Esophagus muscularis mucosa (tissue), 4 donors: ENCODE measurements around the gene CCNG1. TPM values are rescaled to one million over a fixed set of nuclear protein-coding genes. Genes with fewer than 3 reads are reported as not detected.
A peak's percentile ranks its signal among the peaks of the same experiment; 100 is the strongest.

ENCODE experiments used
- DNase-seq: peaks from one replicate; pipeline ENCODE4 v3.0.0-alpha.2; 2017; ENCODE audit errors: extremely low spot score
- H3K27ac ChIP-seq, 4 donors: fragments of 200-600 bp; sonication (generic); replicated peaks in 1 of 4; 1 replicate in 3 of 4; 2 replicates in 1 of 4; pipeline ENCODE4 v1.5.1; 2016 to 2019; ENCODE audit warnings: mild to moderate bottlenecking in 1 of 4
- H3K27me3 ChIP-seq, 4 donors: fragments of 200-600 bp; sonication (generic); one replicate each; pipeline versions ENCODE4 v1.5.1 to v1.6.0; 2016 to 2019
- H3K36me3 ChIP-seq, 4 donors: fragments of 200-600 bp; sonication (generic); one replicate each; pipeline ENCODE4 v1.5.1; 2016 to 2019
- H3K4me1 ChIP-seq, 4 donors: fragments of 200-600 bp; sonication (generic); one replicate each; pipeline ENCODE4 v1.5.1; 2016 to 2019
- H3K4me3 ChIP-seq, 4 donors: fragments of 200-600 bp; sonication (generic); 1 replicate in 2 of 4; 2 replicates in 2 of 4; pipeline ENCODE4 v1.5.1; 2016 to 2019; ENCODE audit warnings: mild to moderate bottlenecking in 4 of 4, moderate library complexity in 1 of 4
- H3K9me3 ChIP-seq, 4 donors: fragments of 200-600 bp; sonication (generic); 1 replicate in 3 of 4; 2 replicates in 1 of 4; pipeline ENCODE4 v1.5.1; 2016 to 2019
- EP300 ChIP-seq: sonication (generic); formaldehyde crosslinking; IDR thresholded peaks from one replicate; pipeline ENCODE4 v1.6.1; 2017; ENCODE audit warnings: antibody characterized with exemption
- POLR2A ChIP-seq: fragments of 450-650 bp; IDR thresholded peaks from one replicate; pipeline ENCODE4 v1.6.1; 2017; ENCODE audit warnings: antibody characterized with exemption, moderate library complexity, mild to moderate bottlenecking, low read depth
- POLR2AphosphoS5 ChIP-seq, 2 donors: sonication (generic); formaldehyde crosslinking; IDR thresholded peaks; one replicate each; pipeline ENCODE4 v1.6.1; 2017; ENCODE audit warnings: antibody characterized with exemption in 2 of 2
- WGBS: methylation state at CpG from one replicate; pipeline ENCODE4 v1.1.5; 2018; 5-methylcytosine and 5-hydroxymethylcytosine counted together
- intact Hi-C: fragments of 100-400 bp; cut with DNase I; formaldehyde crosslinking; loops from one replicate; pipeline ENCODE4 v1.15.1; 2023
- total RNA-seq, 4 donors: library from RNA; depleted of rRNA; stranded (reverse); fragments of >200 nt; gene quantifications; one replicate each; pipeline versions ENCODE4 v1.1.0 to v1.2.1, GENCODE V29; 2016
- TF ChIP-seq, protein P1 (sequence below), 3 experiments: fragments of 200-600 bp in 2 of 3; fragments of 450-650 bp in 1 of 3; sonication (generic) in 2 of 3; IDR thresholded peaks; one replicate each; pipeline ENCODE4 v1.5.1; 2017 to 2019; ENCODE audit warnings: antibody characterized with exemption in 3 of 3, mild to moderate bottlenecking in 2 of 3, moderate library complexity in 1 of 3

Gene CCNG1
- total RNA-seq, 4 donors from 2014 or later, result 99.1 to 179 (median 138) TPM

DNA sequence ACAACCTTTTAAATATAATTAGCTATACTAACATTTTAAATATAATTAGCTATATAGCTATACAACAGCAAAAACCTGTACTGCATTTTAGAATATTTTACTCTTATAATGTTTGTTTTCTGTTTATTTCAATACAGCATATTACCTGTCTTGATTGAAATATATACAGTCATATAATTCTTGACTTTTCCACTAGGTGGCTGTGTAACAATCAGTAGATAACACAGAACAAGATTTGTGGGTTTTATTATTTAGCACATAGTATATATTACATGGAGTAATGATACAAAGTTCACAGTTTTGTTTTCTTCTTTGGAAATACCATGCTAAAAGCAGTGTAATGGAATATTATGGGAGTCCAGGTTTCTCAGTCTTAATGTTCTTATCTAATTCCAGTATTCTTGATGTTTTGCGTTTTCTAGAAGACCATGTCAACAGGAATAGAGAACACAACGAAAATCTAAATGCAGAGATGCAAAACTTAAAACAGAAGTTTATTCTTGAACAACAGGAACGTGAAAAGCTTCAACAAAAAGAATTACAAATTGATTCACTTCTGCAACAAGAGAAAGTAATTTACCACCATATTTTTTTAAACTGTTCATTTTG is 36.3 kb downstream of the CCNG1 start:
- H3K27me3 ChIP-seq, result no peaks in the 10 kb centered on the region
- 97% methylated on average over 3 of the region's 3 CpGs for WGBS
- no peaks in the 10 kb centered on the region for H3K36me3 ChIP-seq
- H3K4me1 ChIP-seq, result no peaks in the 10 kb centered on the region
- no peak for DNase-seq
- H3K27ac ChIP-seq, result no peak overlapping the region
- no peaks in the 10 kb centered on the region for H3K9me3 ChIP-seq
- TF ChIP-seq, protein P1, sequence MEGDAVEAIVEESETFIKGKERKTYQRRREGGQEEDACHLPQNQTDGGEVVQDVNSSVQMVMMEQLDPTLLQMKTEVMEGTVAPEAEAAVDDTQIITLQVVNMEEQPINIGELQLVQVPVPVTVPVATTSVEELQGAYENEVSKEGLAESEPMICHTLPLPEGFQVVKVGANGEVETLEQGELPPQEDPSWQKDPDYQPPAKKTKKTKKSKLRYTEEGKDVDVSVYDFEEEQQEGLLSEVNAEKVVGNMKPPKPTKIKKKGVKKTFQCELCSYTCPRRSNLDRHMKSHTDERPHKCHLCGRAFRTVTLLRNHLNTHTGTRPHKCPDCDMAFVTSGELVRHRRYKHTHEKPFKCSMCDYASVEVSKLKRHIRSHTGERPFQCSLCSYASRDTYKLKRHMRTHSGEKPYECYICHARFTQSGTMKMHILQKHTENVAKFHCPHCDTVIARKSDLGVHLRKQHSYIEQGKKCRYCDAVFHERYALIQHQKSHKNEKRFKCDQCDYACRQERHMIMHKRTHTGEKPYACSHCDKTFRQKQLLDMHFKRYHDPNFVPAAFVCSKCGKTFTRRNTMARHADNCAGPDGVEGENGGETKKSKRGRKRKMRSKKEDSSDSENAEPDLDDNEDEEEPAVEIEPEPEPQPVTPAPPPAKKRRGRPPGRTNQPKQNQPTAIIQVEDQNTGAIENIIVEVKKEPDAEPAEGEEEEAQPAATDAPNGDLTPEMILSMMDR (IDR thresholded peaks at IDR 0.05), result peak in 2 of 3 experiments; percentile 18 to 58
- no peak for TF ChIP-seq POLR2A
- no peak overlapping the region for H3K4me3 ChIP-seq
- intact Hi-C loops, result no loop called here

DNA sequence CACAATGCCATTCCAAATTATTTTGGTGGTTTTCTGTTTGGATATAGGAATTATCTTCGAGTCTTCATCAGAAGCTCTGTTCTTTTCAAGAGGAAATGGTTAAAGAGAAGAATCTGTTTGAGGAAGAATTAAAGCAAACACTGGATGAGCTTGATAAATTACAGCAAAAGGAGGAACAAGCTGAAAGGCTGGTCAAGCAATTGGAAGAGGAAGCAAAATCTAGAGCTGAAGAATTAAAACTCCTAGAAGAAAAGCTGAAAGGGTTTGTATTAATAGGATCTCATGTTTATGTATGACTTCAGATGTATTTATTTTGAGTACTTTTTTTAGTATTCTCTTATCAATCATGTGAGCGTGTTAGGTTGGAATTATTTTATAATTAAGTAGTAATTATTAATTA is 38.0 kb downstream of the CCNG1 start:
- H3K9me3 ChIP-seq, result no peaks in the 10 kb centered on the region
- H3K4me1 ChIP-seq, result no peaks in the 10 kb centered on the region
- intact Hi-C loops, result no loop called here
- no peaks in the 10 kb centered on the region for H3K27me3 ChIP-seq
- no peak overlapping the region for H3K27ac ChIP-seq
- WGBS, result 81% methylated on average over 2 of the region's 2 CpGs
- no peaks in the 10 kb centered on the region for H3K36me3 ChIP-seq
- no peak for DNase-seq
- TF ChIP-seq, protein P1 (IDR thresholded peaks at IDR 0.05), result no peak
- TF ChIP-seq POLR2AphosphoS5 (IDR thresholded peaks at IDR 0.05), result no peak
- TF ChIP-seq POLR2A, result no peak
- TF ChIP-seq EP300, result no peak
- H3K4me3 ChIP-seq, result no peak overlapping the region

GRCh38 chr5:163478126-163478981 is 41.0 kb downstream of the CCNG1 start:
- no peak overlapping the region for H3K27ac ChIP-seq
- no peaks in the 10 kb centered on the region for H3K9me3 ChIP-seq
- no peak for DNase-seq
- H3K36me3 ChIP-seq, result no peaks in the 10 kb centered on the region
- TF ChIP-seq, protein P1 (IDR thresholded peaks at IDR 0.05), result no peak
- TF ChIP-seq EP300 (no peak), POLR2AphosphoS5 (IDR thresholded peaks at IDR 0.05) (no peak), POLR2A (no peak)
- intact Hi-C loops, result no loop called here
- no peak overlapping the region for H3K4me3 ChIP-seq
- H3K27me3 ChIP-seq, result no peaks in the 10 kb centered on the region
- H3K4me1 ChIP-seq, result no peaks in the 10 kb centered on the region
- WGBS, result 79% methylated on average over 2 of the region's 2 CpGs

- no peaks in the 10 kb centered on the region for H3K36me3 ChIP-seq
- H3K27me3 ChIP-seq, result no peaks in the 10 kb centered on the region
- intact Hi-C loops, result no loop called here
- H3K9me3 ChIP-seq, result no peaks in the 10 kb centered on the region
- H3K27ac ChIP-seq, result no peak overlapping the region
- TF ChIP-seq POLR2A, result no peak
- TF ChIP-seq POLR2AphosphoS5 (IDR thresholded peaks at IDR 0.05), result no peak
- no peak for TF ChIP-seq EP300
- TF ChIP-seq, protein P1 (IDR thresholded peaks at IDR 0.05), result no peak
- no peak for DNase-seq
- 100% methylated on average over 1 of the region's 1 CpG for whole genome bisulfite sequencing
- no peak overlapping the region for H3K4me3 ChIP-seq
- no peaks in the 10 kb centered on the region for H3K4me1 ChIP-seq
Observed at GRCh38 chr5:163478982-163479271, 41.5 kb downstream of the CCNG1 start.
